Cerebellar nuclear complex (tissue), 1 donor: ENCODE results near the gene WDR6.

Source experiments
- DNase-seq, 2 experiments: peaks; one replicate each; lab custom pipeline; 2025; lab: John Stamatoyannopoulos, UW

Gene WDR6

GRCh38 chr3:49007068-49007770, at the start of gene WDR6:
Gene WDR6 (plus strand): TSS chr3:49007391. CDS start chr3:49007432, 41 bp downstream.
- DNase-seq, result peak; percentile 91 to 94

- no peak for DNase-seq
These were observed 46.3 kb upstream of the WDR6 start for GRCh38 chr3:48960841-48961413.

GRCh38 chr3:48962340-48962739, 44.9 kb upstream of the WDR6 start:
- no peak for DNase-seq

- no peak for DNase-seq
These were observed 44.3 kb upstream of the WDR6 start for GRCh38 chr3:48962939-48963338.

- no peak for DNase-seq
These were observed 43.6 kb upstream of the WDR6 start for GRCh38 chr3:48963591-48963990.

GRCh38 chr3:48966367-48966766, 40.8 kb upstream of the WDR6 start:
- DNase-seq, result no peak

- DNase-seq, result no peak
These were observed 40.3 kb upstream of the WDR6 start for GRCh38 chr3:48966876-48967361.

- DNase-seq, result no peak
These were observed 36.6 kb upstream of the WDR6 start for GRCh38 chr3:48970586-48970985.

- no peak for DNase-seq
These were observed 32.9 kb upstream of the WDR6 start for GRCh38 chr3:48974076-48974864.

- no peak for DNase-seq
These were observed 27.7 kb upstream of the WDR6 start for GRCh38 chr3:48979451-48979850.

- DNase-seq, result no peak
These were observed 26.9 kb upstream of the WDR6 start for GRCh38 chr3:48980295-48980694.

GRCh38 chr3:48982016-48982415, 25.2 kb upstream of the WDR6 start:
- no peak for DNase-seq

- no peak for DNase-seq
These were observed 24.5 kb upstream of the WDR6 start for GRCh38 chr3:48982686-48983085.

- DNase-seq, result no peak
These were observed 24.1 kb upstream of the WDR6 start for GRCh38 chr3:48983096-48983495.

GRCh38 chr3:48984663-48985062, 22.5 kb upstream of the WDR6 start:
- DNase-seq, result no peak

- no peak for DNase-seq
These were observed 21.3 kb upstream of the WDR6 start for GRCh38 chr3:48985831-48986376.

GRCh38 chr3:48989126-48989795, 17.9 kb upstream of the WDR6 start:
- no peak for DNase-seq

GRCh38 chr3:48989796-48990635, 17.2 kb upstream of the WDR6 start, which contains the start of gene P4HTM:
Gene P4HTM (plus strand): TSS chr3:48990241. CDS start chr3:48990257, 16 bp downstream.
- DNase-seq, result peak; percentile 0 to 72

GRCh38 chr3:48990636-48991469, 16.3 kb upstream of the WDR6 start:
- no peak for DNase-seq
